ENCODE results near the gene HAAO. TPM values are rescaled to one million over a fixed set of nuclear protein-coding genes. Genes with fewer than 3 reads are reported as not detected.

The HAAO gene
- total RNA-seq, 1 donor from 2014 or later = 11.4 TPM

DNA sequence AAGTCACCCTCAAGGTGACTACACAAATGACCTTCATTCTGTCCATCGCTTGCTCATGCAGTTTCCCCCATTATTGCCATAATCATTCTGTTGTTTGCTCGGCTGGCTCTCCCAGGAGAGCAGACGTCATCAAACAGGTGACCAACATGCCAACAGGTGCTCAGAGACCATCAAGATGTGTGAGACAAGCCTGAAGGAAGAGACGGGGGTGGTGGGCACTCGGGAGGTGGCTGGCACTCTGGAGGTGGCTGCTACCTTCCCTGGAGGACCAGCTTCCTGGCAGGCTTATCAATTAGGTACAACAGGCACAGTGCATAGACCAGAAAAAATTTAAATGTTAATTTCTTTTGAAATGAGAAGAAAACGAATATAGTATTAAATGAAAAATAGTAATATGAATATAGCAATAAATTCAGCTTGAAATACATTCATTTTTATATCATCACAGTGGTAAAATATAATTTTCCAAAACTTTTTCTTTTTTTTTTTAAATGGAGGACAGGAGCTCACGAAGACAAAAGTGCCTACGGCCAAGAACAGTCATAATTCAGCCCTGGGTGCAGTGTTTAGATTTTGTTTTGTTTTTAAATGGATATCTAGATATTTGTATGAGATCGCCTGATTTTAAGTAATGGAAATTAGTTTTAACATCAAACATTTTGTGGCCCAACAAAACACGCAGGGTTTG lies 16.9 kb upstream of the HAAO start:
- Mint-ChIP-seq H3K9me3 (no peaks in the 10 kb centered on the region), H3K27me3 (no peaks in the 10 kb centered on the region), H3K27ac (peak overlapping the region; percentile 84), H3K4me1 (peaks cover 26% of the 10 kb centered on the region), H3K4me3 (peak overlapping the region; percentile 80), H3K36me3 (ENCODE audit: low read depth) (peaks cover 6% of the 10 kb centered on the region)
- ATAC-seq (ENCODE audit: low read depth) = no peak
- TF ChIP-seq, protein P1, sequence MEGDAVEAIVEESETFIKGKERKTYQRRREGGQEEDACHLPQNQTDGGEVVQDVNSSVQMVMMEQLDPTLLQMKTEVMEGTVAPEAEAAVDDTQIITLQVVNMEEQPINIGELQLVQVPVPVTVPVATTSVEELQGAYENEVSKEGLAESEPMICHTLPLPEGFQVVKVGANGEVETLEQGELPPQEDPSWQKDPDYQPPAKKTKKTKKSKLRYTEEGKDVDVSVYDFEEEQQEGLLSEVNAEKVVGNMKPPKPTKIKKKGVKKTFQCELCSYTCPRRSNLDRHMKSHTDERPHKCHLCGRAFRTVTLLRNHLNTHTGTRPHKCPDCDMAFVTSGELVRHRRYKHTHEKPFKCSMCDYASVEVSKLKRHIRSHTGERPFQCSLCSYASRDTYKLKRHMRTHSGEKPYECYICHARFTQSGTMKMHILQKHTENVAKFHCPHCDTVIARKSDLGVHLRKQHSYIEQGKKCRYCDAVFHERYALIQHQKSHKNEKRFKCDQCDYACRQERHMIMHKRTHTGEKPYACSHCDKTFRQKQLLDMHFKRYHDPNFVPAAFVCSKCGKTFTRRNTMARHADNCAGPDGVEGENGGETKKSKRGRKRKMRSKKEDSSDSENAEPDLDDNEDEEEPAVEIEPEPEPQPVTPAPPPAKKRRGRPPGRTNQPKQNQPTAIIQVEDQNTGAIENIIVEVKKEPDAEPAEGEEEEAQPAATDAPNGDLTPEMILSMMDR (IDR thresholded peaks at IDR 0.05) = no peak
- intact Hi-C loops (cut with micrococcal nuclease) = no loop called here
- ChIA-PET CTCF (interaction anchor here (1.3 kb wide), 1 partner anchor 768 kb away, joined by 4 read pairs; no protein-coding TSS in a partner anchor), POLR2A (interaction anchor here (1.1 to 4.2 kb wide), 7 partner anchors 9 to 787 kb away, joined by 3 to 146 read pairs (median 15); partner anchors contain the start of genes HAAO, THADA and ZFP36L2)
- no peak for DNase-seq

- TF ChIP-seq, protein P1 (IDR thresholded peaks at IDR 0.05) = no peak
- DNase-seq = no peak
- ChIA-PET CTCF (no interaction called here), POLR2A (interaction anchor here (2.9 to 4.2 kb wide), 2 partner anchors 8 to 14 kb away, joined by 15 to 146 read pairs; partner anchors contain the start of gene HAAO)
- H3K27ac Mint-ChIP-seq = peak overlapping the region; percentile 50
- H3K9me3 Mint-ChIP-seq = no peaks in the 10 kb centered on the region
- H3K36me3 Mint-ChIP-seq (ENCODE audit: low read depth) = peaks cover 6% of the 10 kb centered on the region
- ATAC-seq (ENCODE audit: low read depth) = no peak
- peak overlapping the region; percentile 50 for H3K4me3 Mint-ChIP-seq
- no peaks in the 10 kb centered on the region for H3K27me3 Mint-ChIP-seq
- intact Hi-C loops (cut with micrococcal nuclease) = no loop called here
- peaks cover 26% of the 10 kb centered on the region for H3K4me1 Mint-ChIP-seq
Observed at GRCh38 chr2:42808301-42808700, 15.9 kb upstream of the HAAO start.

GRCh38 chr2:42806786-42807185 lies 14.4 kb upstream of the HAAO start:
- TF ChIP-seq, protein P1 (IDR thresholded peaks at IDR 0.05) = no peak
- ChIA-PET POLR2A (no interaction called here), CTCF (no interaction called here)
- H3K4me3 Mint-ChIP-seq = no peak overlapping the region
- DNase-seq (no peak), ATAC-seq (ENCODE audit: low read depth) (no peak)
- no peaks in the 10 kb centered on the region for H3K27me3 Mint-ChIP-seq
- intact Hi-C loops (cut with micrococcal nuclease) = no loop called here
- peaks cover 6% of the 10 kb centered on the region for H3K36me3 Mint-ChIP-seq (ENCODE audit: low read depth)
- H3K9me3 Mint-ChIP-seq = no peaks in the 10 kb centered on the region
- peaks cover 21% of the 10 kb centered on the region for H3K4me1 Mint-ChIP-seq
- H3K27ac Mint-ChIP-seq = no peak overlapping the region

DNA sequence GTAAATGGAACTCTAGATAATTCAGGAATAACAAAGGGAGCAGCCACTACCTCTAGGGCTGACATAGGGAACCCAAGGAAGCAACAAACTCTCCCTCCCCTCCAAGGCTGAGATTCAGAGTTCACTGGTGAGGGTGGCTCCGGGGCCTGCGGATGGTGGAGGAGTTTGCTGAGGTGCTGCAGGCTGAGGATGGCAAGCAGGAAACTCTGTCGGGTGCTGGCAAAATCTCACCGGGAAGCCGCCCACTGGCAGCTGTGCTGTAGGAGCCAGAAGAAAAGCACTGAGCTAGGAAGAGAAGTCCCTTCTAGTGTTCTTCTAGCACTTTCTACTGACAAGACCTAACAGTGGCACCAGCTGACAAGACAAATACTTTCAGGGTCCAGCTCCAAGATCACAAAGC lies 12.5 kb upstream of the HAAO start:
- ChIA-PET CTCF (no interaction called here), POLR2A (no interaction called here)
- H3K27ac Mint-ChIP-seq = no peak overlapping the region
- DNase-seq = no peak
- TF ChIP-seq, protein P1 (IDR thresholded peaks at IDR 0.05) = no peak
- no peaks in the 10 kb centered on the region for H3K9me3 Mint-ChIP-seq
- intact Hi-C loops (cut with micrococcal nuclease) = no loop called here
- no peak for ATAC-seq (ENCODE audit: low read depth)
- peaks cover 10% of the 10 kb centered on the region for H3K4me1 Mint-ChIP-seq
- no peaks in the 10 kb centered on the region for H3K27me3 Mint-ChIP-seq
- no peak overlapping the region for H3K4me3 Mint-ChIP-seq
- H3K36me3 Mint-ChIP-seq (ENCODE audit: low read depth) = no peaks in the 10 kb centered on the region

- Mint-ChIP-seq H3K27me3 (no peaks in the 10 kb centered on the region), H3K36me3 (ENCODE audit: low read depth) (no peaks in the 10 kb centered on the region), H3K27ac (no peak overlapping the region), H3K9me3 (no peaks in the 10 kb centered on the region), H3K4me3 (no peak overlapping the region), H3K4me1 (peaks cover 8% of the 10 kb centered on the region)
- ATAC-seq (ENCODE audit: low read depth) = no peak
- DNase-seq = no peak
- CTCF ChIA-PET = no interaction called here
- TF ChIP-seq, protein P1 (IDR thresholded peaks at IDR 0.05) = no peak
- POLR2A ChIA-PET = no interaction called here
- intact Hi-C loops (cut with micrococcal nuclease) = no loop called here
Observed at GRCh38 chr2:42804338-42804737, 12.0 kb upstream of the HAAO start.

Data from activated B cell treated with CpG ODN at 0.5 μM for 24 hours (primary cell).